Smooth muscle cell (in vitro differentiated cells): Measurements from ENCODE around the gene MRTFA. TPM values are rescaled to one million over a fixed set of nuclear protein-coding genes. Genes with fewer than 3 reads are reported as not detected.
"Not testable (repeated sequence)": the region's sequence is repeated elsewhere in the genome, so short reads cannot be mapped to it uniquely, and the experiment has no call there.

Experiments used
- DNase-seq: peaks from one replicate; lab custom pipeline; 2025; ENCODE audit not compliant: unreplicated experiment; lab: John Stamatoyannopoulos, UW
- H2AFZ ChIP-seq: fragments of 200-600 bp; sonication (generic); 2 replicates; pipeline ENCODE4 v1.6.0; 2016; ENCODE audit warnings: antibody characterized with exemption, low read depth, mild to moderate bottlenecking
- H3F3A ChIP-seq: fragments of 200-600 bp; sonication (generic); 2 replicates; pipeline ENCODE4 v1.6.0; 2017; ENCODE audit warnings: antibody characterized with exemption, low read depth
- H3K27ac ChIP-seq: fragments of 200-600 bp; sonication (generic); 2 replicates; pipeline ENCODE4 v1.5.1; 2016; ENCODE audit warnings: low read depth, mild to moderate bottlenecking
- H3K27me3 ChIP-seq: fragments of 200-600 bp; sonication (generic); 2 replicates; pipeline ENCODE4 v1.6.1; 2016; ENCODE audit warnings: low read depth, mild to moderate bottlenecking
- H3K36me3 ChIP-seq: fragments of 200-600 bp; sonication (generic); 2 replicates; pipeline ENCODE4 v1.5.1; 2016; ENCODE audit warnings: low read depth
- H3K4me1 ChIP-seq: fragments of 200-600 bp; sonication (generic); 2 replicates; pipeline ENCODE4 v1.5.1; 2016; ENCODE audit warnings: low read depth
- H3K4me2 ChIP-seq: fragments of 200-600 bp; sonication (generic); 2 replicates; pipeline ENCODE4 v1.6.0; 2016; ENCODE audit warnings: mild to moderate bottlenecking
- H3K4me3 ChIP-seq: fragments of 200-600 bp; sonication (generic); 2 replicates; pipeline ENCODE4 v1.5.1; 2016; ENCODE audit warnings: mild to moderate bottlenecking
- H3K79me2 ChIP-seq: fragments of 200-600 bp; sonication (generic); 2 replicates; pipeline ENCODE4 v1.6.0; 2016; ENCODE audit warnings: low read depth, mild to moderate bottlenecking
- H3K9ac ChIP-seq: fragments of 200-600 bp; sonication (generic); 2 replicates; pipeline ENCODE4 v1.6.0; 2016; ENCODE audit warnings: low read depth
- H3K9me3 ChIP-seq: fragments of 200-600 bp; sonication (generic); replicated peaks from 2 replicates; pipeline ENCODE4 v1.5.1; 2016; ENCODE audit warnings: low read depth
- H4K20me1 ChIP-seq: fragments of 200-600 bp; sonication (generic); 2 replicates; pipeline ENCODE4 v1.6.0; 2016; ENCODE audit warnings: low read depth
- WGBS: methylation state at CpG from one replicate; pipeline ENCODE4 v1.1.7; 2016; ENCODE audit warnings: low lambda C conversion rate; 5-methylcytosine and 5-hydroxymethylcytosine counted together
- polyA plus RNA-seq: library from polyadenylated mRNA; unstranded; fragments of >200 nt; fragmentation: Nextera tagmentation; extraction: Ambion mirVana; gene quantifications from 2 replicates; pipeline ENCODE4 v1.2.1, GENCODE V29; 2016
- total RNA-seq: library from RNA; depleted of rRNA; stranded (reverse); fragments of >200 nt; gene quantifications from 2 replicates; pipeline ENCODE4 v1.2.3, GENCODE V29; 2014
- TF ChIP-seq, protein P1 (sequence below): fragments of 200-600 bp; sonication (generic); IDR thresholded peaks from 2 replicates; pipeline ENCODE4 v1.5.1; 2017; ENCODE audit warnings: borderline replicate concordance, mild to moderate bottlenecking, antibody characterized with exemption; ENCODE audit not compliant: insufficient read depth, poor library complexity, severe bottlenecking

The MRTFA gene
- total and polyA plus RNA-seq, 2 experiments from 2014 or later, result 25.5 to 41.7 TPM

DNA sequence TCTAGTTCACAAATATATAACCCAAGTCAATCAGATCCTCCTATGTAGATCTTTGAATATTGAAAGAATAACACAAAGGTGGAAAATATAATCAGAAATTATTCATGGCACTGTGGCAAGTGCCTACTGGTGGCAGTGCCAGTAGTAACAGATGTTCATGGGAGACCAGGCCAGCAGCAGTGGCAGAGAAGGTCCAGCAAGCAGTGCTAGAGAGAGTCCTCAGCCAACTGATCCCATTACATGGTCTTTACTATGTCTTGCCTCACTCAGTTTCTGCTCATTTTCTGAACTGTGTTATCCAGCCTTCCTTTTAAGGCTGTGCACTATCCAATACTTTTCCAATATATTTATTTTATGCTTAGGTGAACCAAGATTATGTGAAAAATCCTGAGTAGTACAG is 124.9 kb downstream of the MRTFA start:
- Histone ChIP-seq H2AFZ (no peak overlapping the region), H3K9ac (no peak overlapping the region), H3K4me1 (peaks cover 24% of the 10 kb centered on the region), H3K27ac (peak overlapping the region; percentile 90), H4K20me1 (peaks cover 35% of the 10 kb centered on the region), H3K79me2 (peaks cover 83% of the 10 kb centered on the region), H3K4me2 (no peak overlapping the region), H3K4me3 (no peak overlapping the region), H3K9me3 (no peaks in the 10 kb centered on the region), H3F3A (peaks cover 37% of the 10 kb centered on the region), H3K36me3 (no peaks in the 10 kb centered on the region), H3K27me3 (no peaks in the 10 kb centered on the region)
- TF ChIP-seq, protein P1, sequence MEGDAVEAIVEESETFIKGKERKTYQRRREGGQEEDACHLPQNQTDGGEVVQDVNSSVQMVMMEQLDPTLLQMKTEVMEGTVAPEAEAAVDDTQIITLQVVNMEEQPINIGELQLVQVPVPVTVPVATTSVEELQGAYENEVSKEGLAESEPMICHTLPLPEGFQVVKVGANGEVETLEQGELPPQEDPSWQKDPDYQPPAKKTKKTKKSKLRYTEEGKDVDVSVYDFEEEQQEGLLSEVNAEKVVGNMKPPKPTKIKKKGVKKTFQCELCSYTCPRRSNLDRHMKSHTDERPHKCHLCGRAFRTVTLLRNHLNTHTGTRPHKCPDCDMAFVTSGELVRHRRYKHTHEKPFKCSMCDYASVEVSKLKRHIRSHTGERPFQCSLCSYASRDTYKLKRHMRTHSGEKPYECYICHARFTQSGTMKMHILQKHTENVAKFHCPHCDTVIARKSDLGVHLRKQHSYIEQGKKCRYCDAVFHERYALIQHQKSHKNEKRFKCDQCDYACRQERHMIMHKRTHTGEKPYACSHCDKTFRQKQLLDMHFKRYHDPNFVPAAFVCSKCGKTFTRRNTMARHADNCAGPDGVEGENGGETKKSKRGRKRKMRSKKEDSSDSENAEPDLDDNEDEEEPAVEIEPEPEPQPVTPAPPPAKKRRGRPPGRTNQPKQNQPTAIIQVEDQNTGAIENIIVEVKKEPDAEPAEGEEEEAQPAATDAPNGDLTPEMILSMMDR, result no peak
- no peak for DNase-seq

DNA sequence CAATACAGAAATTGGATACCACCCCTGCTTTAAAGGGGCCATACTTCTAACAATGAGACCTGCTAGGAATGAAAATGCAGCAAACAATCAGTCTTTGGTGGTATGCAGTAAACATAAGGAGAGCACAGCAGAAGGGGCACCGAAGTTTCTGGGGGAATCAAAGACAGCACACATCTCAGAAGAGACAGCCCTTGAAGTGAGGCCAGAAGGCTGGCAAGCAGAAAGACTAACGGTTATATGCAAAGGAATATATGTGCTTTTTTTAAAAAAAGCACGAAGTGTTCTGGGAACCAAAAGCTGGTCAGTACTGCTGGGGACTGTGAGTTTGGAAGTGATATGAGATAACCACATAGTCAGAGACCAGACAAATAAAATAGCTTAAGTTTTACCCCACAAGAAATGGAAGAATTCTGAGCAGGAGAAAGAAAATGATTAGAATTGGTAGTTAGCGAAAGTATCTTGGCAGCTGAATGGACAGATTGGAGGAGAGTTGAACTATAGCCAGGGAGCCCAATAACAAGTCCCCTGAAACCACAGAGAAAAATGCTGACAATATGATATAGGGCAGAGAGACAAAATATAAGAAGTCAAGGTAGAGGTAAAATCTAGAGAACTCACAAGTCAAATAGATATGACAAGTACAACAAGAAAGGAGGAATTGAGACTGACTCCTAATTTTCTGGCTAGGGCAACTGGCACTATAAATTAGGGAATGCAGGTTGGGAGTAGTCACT is 125.7 kb downstream of the MRTFA start:
- Histone ChIP-seq H3K79me2 (peaks cover 83% of the 10 kb centered on the region), H3F3A (peaks cover 37% of the 10 kb centered on the region), H3K36me3 (no peaks in the 10 kb centered on the region), H4K20me1 (peaks cover 28% of the 10 kb centered on the region), H3K27ac (peak overlapping the region; percentile 90), H2AFZ (no peak overlapping the region), H3K27me3 (no peaks in the 10 kb centered on the region), H3K9ac (no peak overlapping the region), H3K9me3 (no peaks in the 10 kb centered on the region), H3K4me1 (peaks cover 24% of the 10 kb centered on the region), H3K4me2 (peak overlapping the region; percentile 66), H3K4me3 (no peak overlapping the region)
- 59% methylated on average over 4 of the region's 4 CpGs for WGBS
- no peak for DNase-seq
- TF ChIP-seq, protein P1, result no peak

DNA sequence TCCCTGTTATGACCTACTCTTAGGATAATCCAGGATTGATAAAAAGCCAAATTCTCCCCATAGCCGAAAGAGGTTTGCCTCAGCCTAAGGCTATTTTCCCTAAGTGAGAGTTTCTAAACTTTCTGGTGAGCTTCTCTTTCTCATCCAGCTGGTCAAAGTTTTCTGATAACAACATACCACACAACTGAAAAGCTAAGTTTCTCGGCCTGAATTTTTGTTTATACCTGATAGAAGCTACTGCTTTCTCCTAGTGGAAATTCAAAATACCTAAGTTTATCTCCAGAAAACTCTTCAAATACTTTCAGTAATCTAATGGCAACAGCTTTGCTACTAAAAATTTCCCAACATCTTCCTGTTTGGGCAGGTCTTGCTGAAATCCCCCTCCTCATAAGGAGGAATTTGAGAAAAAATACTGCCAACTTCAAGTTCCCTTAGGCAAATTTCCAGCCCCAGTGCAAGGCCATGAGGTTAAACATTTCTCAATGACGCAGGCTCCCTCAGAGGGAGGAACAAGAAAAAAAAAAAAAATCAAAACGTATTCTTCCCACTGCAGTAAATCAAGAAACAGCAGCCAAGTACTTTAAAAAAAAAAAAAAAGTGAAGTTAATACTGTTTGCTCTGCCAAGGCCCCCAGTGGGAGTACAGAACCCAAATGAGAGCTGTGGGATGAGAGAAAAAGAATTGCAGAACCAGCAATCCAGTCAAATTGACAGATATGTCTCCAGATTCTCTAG is 127.0 kb downstream of the MRTFA start:
- H3K4me2 ChIP-seq, result peak overlapping the region; percentile 66
- H3K27ac ChIP-seq, result peak overlapping the region; percentile 90
- H3F3A ChIP-seq, result peaks cover 42% of the 10 kb centered on the region
- peaks cover 31% of the 10 kb centered on the region for H3K4me1 ChIP-seq
- H3K79me2 ChIP-seq, result peaks cover 83% of the 10 kb centered on the region
- H2AFZ ChIP-seq, result no peak overlapping the region
- WGBS, result 0% methylated on average over 4 of the region's 4 CpGs
- peaks cover 33% of the 10 kb centered on the region for H4K20me1 ChIP-seq
- DNase-seq, result no peak
- peak overlapping the region; percentile 45 for H3K9ac ChIP-seq
- H3K4me3 ChIP-seq, result no peak overlapping the region
- H3K9me3 ChIP-seq, result no peaks in the 10 kb centered on the region
- H3K27me3 ChIP-seq, result no peaks in the 10 kb centered on the region
- no peaks in the 10 kb centered on the region for H3K36me3 ChIP-seq
- TF ChIP-seq, protein P1, result no peak

DNA sequence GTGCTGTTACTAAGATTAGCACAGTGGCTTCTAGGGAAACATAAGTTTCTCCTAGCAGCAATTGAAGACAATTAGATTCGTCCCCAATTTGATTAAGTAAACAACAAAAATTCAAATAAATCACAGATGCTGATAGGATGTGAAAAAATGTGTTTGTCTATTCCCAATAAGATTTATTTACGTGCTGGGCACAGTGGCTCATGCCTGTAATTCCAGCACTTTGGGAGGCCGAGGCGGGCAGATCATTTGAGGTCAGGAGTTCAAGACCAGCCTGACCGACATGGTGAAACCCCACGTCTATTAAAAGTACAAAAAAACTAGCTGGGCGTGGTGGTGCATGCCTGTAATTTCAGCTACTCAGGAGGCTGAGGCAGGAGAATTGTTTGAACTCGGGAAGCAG is 128.5 kb downstream of the MRTFA start:
- DNase-seq, H3K27me3 ChIP-seq, H3K36me3 ChIP-seq, H3K4me2 ChIP-seq, H3K9me3 ChIP-seq, H3K9ac ChIP-seq, H3K4me3 ChIP-seq, H2AFZ ChIP-seq: not testable (repeated sequence)
- Histone ChIP-seq H3F3A (peaks cover 40% of the 10 kb centered on the region), H4K20me1 (peaks cover 39% of the 10 kb centered on the region), H3K79me2 (peaks cover 83% of the 10 kb centered on the region), H3K27ac (peak overlapping the region; percentile 90), H3K4me1 (peaks cover 38% of the 10 kb centered on the region)
- 78% methylated on average over 8 of the region's 8 CpGs for WGBS
